H7 (cell line): Measurements from ENCODE around the gene CD37. TPM values are rescaled to one million over a fixed set of nuclear protein-coding genes. Genes with fewer than 3 reads are reported as not detected.
A peak's percentile ranks its signal among the peaks of the same experiment; 100 is the strongest.
"Not testable (repeated sequence)": the region's sequence is repeated elsewhere in the genome, so short reads cannot be mapped to it uniquely, and the experiment has no call there.

Source experiments
- DNase-seq: peaks from one replicate; pipeline ENCODE4 v3.0.0; 2012
- H3K27me3 ChIP-seq: 2 replicates; pipeline ENCODE4 v1.6.0; 2011; ENCODE audit warnings: mild to moderate bottlenecking, low read length; ENCODE audit not compliant: control insufficient read depth, insufficient read depth
- H3K36me3 ChIP-seq: replicated peaks from 2 replicates; pipeline ENCODE4 v1.5.1; 2011; ENCODE audit warnings: low read length; ENCODE audit not compliant: control insufficient read depth, insufficient read depth
- H3K4me3 ChIP-seq: 2 replicates; pipeline ENCODE4 v1.5.1; 2011; ENCODE audit warnings: low read depth, mild to moderate bottlenecking, control low read depth, low read length, moderate library complexity; ENCODE audit not compliant: insufficient read depth
- total RNA-seq: library from RNA; depleted of rRNA; stranded (reverse); fragments of >200 nt; shearing (Covaris generic); gene quantifications from 2 replicates; pipeline ENCODE4 v1.2.3, GENCODE V29; 2014

The CD37 gene
- total RNA-seq, 1 experiment from 2014 or later: not detected

DNA sequence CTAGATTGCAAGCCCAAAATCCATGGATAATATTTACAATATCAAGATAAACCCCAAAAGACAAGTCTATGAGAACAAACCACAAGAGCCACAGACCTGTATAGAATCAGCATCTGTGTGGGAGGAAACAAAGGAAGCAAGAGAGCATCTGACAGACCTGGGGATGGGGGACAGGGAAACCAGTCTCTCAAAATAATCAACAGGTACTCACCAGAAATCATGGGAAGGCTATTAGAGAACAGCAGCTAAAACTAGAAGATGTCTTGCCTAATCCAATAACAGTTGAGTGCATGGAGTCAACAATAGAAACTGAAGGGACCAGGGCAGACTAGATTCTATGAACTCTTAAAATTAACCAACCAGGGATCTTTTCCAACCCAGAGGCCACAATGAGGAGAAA lies 18.9 kb upstream of the CD37 start:
- H3K36me3 ChIP-seq: no peaks in the 10 kb centered on the region
- H3K4me3 ChIP-seq: no peak overlapping the region
- DNase-seq: no peak
- H3K27me3 ChIP-seq: no peaks in the 10 kb centered on the region

DNA sequence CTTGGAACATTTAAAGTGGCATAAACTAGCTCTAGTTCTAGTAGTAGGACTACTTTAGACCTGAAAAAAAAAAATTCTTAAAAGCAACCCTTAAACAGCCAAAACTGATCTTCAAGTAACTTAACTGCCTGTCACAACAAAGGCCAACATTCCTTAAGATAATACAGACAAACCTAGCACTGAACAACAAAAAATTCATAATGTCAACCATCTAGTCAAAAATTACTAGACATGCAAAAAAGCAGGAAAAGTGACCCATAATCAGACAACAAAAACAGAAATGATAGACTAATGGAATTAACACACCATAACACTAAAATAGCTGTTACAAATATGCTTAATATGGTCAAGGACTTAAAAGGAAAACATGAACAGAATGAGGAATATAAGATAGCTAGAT lies 16.9 kb upstream of the CD37 start:
- no peaks in the 10 kb centered on the region for H3K27me3 ChIP-seq
- H3K4me3 ChIP-seq: no peak overlapping the region
- H3K36me3 ChIP-seq: no peaks in the 10 kb centered on the region
- DNase-seq: no peak

DNA sequence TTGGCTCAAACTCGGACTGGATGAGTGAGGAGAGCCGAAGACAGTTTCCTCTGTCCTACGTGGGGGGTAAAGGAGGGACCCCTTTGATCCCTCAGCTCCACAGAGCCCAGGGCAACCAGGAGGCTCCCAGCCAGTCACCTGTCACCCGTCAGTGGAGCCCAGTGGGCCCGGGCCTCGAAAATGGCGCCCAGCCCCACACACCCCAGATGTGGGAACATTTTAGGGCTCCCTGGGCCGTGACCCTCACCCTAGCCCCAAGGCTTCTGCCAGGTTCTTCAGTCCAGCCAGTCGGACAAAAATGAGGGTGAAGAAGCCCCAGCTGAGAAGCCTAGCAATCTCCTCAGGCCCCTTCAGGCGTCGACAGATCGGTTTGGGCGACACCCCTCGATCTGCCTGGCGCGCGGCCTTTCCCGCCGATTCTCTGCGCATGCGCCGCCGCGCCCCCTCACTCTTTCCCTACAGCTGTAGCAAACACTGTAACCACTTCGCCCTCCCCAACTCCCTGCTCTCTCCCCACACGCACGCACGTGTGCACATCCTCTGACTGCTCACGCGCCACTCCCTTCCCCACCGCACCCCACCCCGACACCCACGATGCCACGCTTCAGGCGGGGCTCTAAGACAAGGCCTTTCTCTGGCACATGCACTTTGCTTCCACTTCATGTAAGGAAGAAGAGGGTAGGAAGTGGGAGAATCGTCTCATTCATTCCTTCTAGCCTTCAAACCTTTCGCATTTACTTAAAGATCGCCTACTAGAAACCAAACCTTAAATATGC lies 10.2 kb upstream of the CD37 start, which contains the start of gene SLC6A16:
SLC6A16 (minus strand) TSS at position 391 of the 776 bp plus-strand sequence. CDS start 13,844 bp downstream, outside the sequence.
- no peaks in the 10 kb centered on the region for H3K27me3 ChIP-seq
- peak; percentile 34 for DNase-seq
- no peak within 1 kb of the TSS for H3K4me3 ChIP-seq

DNA sequence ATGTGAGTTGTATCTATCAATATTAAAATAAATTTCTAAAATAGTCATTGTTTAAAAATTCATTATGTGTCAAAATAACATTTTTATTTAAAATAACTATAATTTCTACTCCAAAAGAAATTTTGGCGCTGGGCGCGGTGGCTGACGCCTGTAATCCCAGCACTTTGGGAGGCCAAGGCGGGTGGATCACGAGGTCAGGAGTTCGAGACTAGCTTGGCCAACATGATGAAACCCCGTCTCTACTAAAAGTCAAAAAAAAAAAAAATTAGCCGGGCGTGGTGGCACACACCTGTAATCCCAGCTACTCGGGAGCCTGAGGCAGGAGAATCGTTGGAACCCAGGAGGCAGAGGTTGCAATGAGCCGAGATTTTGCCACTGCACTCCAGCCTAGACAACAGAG lies 9.4 kb upstream of the CD37 start:
- not testable (repeated sequence) for H3K27me3 ChIP-seq, DNase-seq, H3K36me3 ChIP-seq, H3K4me3 ChIP-seq

More for the DNA sequence above, 10.2 kb upstream of the CD37 start, which contains the start of gene SLC6A16:
- H3K36me3 ChIP-seq: no peaks in the 10 kb centered on the region

DNA sequence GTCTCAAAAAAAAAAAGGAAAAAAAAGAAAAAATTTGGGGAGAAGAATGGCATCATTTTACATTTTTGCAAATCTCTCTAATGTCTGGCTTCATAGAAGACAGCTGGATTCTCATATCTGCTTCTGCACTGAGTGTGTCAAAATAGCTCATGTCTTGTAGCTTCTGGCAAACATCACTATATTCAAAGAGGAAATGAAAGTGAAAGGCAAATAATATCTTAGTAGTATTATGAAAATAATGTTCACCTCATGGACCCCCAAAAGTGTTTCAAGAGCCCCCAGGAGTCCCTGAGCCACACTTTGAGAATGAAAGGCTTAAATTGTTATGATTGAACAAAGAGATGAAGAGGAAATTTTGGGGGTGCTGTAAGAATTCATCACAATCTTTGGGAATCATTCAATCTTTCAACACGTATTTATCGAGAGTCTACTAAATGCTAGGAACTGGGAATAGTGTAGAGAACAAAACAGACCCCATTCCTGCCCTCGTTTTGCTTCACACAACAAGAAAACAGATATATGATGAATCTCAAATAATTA lies 9.0 kb upstream of the CD37 start:
- H3K27me3 ChIP-seq: no peaks in the 10 kb centered on the region

DNA sequence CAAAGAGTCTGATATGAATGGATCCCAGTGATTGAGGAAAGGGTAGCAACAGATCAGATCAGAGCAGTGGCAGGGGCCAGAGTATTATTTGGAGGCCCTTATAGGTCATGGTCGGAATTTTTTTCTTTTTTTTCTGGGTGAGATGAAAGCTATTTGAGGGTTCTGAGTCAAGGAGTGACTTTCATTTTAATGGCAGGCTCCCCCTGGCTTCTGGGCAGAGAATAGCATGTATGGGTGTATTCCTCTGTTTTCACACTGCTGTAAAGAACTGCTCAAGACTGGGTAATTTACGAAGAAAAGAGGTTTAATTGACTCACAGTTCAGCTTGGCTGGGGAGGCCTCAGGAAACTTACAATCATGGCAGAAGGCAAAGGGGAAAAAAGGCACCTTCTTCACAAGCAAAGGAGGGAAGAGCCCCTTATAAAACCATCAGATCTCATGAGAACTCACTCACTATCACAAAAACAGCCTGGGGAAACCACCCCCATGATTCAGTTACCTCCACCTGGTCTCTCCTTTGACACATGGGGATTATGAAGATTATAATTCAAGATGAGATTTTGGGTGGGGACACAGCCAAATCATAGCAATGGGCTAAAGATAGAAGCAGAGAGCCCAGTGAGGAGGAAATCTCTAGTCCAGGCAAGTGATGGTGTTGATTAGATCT lies 7.2 kb upstream of the CD37 start:
- Histone ChIP-seq H3K27me3 (no peaks in the 10 kb centered on the region), H3K36me3 (no peaks in the 10 kb centered on the region), H3K4me3 (no peak overlapping the region)
- DNase-seq: peak; percentile 78

More for the DNA sequence above, 9.0 kb upstream of the CD37 start:
- Histone ChIP-seq H3K36me3 (no peaks in the 10 kb centered on the region), H3K4me3 (no peak overlapping the region)
- no peak for DNase-seq

DNA sequence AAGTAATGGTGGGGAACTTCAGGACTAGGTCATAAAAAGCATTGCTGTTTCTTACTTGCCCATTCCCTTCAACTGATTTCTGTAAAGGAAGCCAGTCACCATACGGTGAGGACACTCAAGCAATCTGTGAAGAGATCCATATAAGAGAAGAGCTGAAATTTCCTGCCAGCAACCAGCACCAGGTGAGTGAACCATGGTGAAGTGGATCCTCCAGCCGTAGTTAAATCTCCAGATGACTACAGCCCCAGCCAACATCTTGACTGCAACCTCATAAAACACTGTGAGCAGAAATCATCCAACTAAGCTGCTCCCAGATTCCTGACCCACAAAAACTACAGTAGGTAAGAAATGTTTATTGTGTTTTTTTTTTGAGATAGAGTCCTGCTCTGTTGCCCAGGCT lies 6.5 kb upstream of the CD37 start:
- no peaks in the 10 kb centered on the region for H3K36me3 ChIP-seq
- H3K27me3 ChIP-seq: no peaks in the 10 kb centered on the region
- H3K4me3 ChIP-seq: no peak overlapping the region
- DNase-seq: no peak

DNA sequence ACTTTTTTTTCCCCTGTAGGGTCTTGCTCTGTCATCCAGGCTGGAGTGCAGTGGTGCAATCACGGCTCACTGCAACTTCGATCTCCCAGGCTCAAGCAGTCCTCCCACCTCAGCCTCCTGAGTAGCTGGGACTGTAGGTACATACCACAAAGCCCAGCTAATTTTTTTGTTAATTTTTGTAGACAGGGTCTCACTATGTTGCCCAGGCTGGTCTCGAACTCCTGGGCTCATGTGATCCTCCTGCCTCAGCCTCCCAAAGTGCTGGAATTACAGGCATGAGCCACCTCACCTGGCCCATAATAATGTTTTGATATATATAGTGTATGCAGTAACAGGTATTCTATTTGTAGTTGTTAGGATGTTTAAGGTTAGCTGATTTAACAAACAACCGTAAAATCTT lies 4.0 kb upstream of the CD37 start:
- not testable (repeated sequence) for H3K36me3 ChIP-seq, H3K27me3 ChIP-seq, DNase-seq, H3K4me3 ChIP-seq

DNA sequence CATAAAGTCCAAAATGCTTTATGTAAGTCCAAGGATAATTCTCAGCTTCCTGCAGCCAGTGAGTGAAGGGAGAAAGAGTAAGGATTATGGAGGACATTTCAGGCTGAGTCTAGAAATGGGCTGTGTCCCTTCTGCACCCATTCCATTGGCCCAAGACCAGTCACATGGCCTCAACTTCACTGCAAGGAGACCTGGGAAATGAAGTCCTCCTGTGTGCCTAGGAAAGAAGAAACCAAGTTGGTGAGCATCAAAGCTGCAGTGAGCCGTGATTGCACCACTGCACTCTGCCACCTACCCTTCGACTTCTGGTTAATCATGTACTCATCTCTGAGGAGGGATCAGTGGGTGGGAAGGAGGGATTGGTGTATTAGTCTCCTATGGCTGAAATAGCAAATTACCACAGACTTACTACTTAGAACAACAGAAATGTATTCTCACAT lies 3.6 kb upstream of the CD37 start:
- peak; percentile 80 for DNase-seq
- H3K27me3 ChIP-seq: peaks cover 3% of the 10 kb centered on the region
- H3K4me3 ChIP-seq: no peak overlapping the region
- H3K36me3 ChIP-seq: no peaks in the 10 kb centered on the region

DNA sequence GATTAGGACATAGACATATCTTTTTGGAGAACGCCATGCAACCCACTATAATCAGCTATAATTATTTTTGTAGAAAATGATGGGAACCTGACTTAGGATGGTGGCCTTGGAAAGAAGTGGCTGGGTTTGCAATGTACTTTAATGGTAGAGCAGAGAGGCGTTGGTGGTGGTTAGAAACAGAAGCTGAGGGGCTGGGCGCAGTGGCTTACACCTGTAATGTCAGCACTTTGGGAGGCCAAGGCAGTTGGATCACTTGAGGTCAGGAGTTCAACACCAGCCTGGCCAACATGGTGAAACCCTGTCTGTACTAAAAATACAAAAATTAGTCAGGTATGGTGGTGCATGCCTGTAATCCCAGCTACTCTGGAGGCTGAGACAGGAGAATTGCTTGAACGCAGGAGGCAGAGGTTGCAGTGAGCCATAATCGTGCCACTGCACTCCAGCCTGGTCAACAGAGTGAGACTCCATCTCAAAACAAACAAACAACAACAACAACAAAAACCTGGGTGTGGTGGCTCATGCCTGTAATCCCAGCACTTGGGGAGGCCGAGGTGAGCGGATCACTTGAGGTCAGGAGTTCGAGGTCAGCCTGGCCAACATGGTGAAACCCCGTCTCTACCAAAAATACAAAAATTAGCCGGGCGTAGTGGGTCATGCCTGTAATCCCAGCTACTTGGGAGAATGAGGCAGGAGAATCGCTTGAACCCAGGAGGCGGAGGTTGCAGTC lies 2.4 kb upstream of the CD37 start:
- not testable (repeated sequence) for H3K36me3 ChIP-seq, H3K4me3 ChIP-seq, DNase-seq
- H3K27me3 ChIP-seq: peaks cover 15% of the 10 kb centered on the region

DNA sequence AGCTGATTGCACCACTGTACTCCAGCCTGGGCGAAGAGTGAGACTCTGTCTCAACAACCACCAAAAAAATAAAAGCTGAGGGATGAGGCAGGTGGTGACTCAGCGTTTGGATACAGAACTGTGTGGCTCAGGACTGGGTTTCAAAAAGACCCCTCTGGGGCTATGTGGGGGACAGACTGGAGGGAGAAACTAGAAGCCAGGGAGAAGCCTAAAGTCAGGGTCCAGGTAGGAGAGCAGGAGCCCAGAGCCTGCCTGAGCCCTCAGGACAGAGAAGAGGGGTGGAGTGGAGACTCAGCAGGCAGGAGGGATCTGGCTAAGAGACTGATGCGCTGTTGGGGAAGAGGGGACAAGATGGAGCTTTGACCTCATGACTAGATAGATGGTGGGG lies 1.8 kb upstream of the CD37 start:
- Histone ChIP-seq H3K27me3 (peaks cover 20% of the 10 kb centered on the region), H3K36me3 (no peaks in the 10 kb centered on the region), H3K4me3 (no peak overlapping the region)
- no peak for DNase-seq

DNA sequence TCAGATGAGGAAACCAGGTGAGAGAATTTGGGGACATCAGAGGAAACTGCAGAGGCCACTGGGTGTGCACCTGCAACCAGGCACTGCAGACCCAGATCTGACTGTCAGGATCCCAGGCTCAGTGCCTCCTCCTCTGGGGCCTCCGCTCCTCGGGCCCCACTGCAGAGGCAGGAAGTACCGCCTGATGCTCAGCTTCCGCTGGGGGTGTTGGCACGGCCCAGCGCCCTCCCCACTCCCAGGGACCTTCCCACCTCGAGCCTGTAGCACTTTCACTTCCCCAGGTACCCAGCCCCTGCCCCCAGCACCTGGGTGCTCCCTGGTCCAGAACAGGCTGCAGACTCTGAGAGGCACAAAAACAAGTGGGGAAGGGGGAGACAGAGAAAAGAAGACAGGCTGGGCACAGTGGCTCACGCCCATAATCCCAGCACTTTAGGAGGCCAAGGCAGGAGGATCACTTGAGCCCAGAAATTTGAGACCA lies 1.4 kb upstream of the CD37 start:
- H3K36me3 ChIP-seq: no peaks in the 10 kb centered on the region
- no peak overlapping the region for H3K4me3 ChIP-seq
- H3K27me3 ChIP-seq: peaks cover 23% of the 10 kb centered on the region
- no peak for DNase-seq

DNA sequence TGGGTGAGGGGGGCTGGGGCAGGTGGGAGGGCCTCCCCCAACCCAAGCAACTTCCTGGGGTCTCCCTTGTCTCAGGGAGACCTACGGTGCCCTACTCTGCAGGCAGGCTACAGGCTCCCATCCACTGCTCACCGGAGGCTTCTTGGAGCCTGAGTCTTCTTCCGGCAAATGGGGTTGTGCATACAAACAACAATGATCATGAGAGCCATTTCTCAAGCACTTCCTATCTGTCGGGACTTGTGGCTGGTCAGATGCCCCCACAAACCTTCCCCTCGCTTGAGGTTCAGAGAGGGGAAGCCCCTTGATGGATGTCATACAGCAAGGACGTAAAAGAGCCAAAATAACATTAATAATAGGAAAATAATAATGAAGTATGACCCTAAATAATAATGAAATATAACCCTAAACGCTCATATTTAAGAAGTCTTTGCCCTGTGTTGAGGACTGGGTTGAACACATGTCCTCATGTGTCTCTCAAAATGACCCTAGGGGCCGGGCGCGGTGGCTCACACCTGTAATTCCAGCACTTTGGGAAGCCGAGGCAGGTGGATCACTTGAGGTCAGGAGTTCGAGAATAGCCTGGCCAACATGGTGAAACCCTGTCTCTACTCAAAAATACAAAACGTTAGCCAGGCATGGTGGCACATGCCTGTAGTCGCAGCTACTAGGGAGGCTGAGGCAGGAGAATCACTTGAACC lies 727 bp downstream of the CD37 start:
- no peak for DNase-seq
- Histone ChIP-seq H3K4me3 (no peak overlapping the region), H3K27me3 (peaks cover 23% of the 10 kb centered on the region)

More for the DNA sequence above, 727 bp downstream of the CD37 start:
- peaks cover 2% of the 10 kb centered on the region for H3K36me3 ChIP-seq
